Measurements from ENCODE around the gene C1GALT1C1L. TPM values are rescaled to one million over a fixed set of nuclear protein-coding genes. Genes with fewer than 3 reads are reported as not detected.
A peak's percentile ranks its signal among the peaks of the same experiment; 100 is the strongest.

C1GALT1C1L gene
- polyA plus RNA-seq (2011; rRNA removed) (5.4 and 5.9 TPM in 2 replicates), polyA plus RNA-seq (2017; fragmentation: RNase III; extraction: RNeasy Plus Mini Kit Qiagen cat#74134 plus additional on column Dnase treatment) (1.4 to 2.1 TPM (median 2.1 TPM) in 3 replicates), polyA minus RNA-seq (2011; rRNA and poly(A)+ RNA removed) (0.17 and 0.68 TPM in 2 replicates)
- polyA plus RNA-seq (2012; cell fraction: cytosol; rRNA removed) = 1.7 and 2.1 TPM in 2 replicates
- 0.77 and 1.2 TPM in 2 replicates for polyA plus RNA-seq (2012; cell fraction: nucleus; rRNA removed)

- ATAC-seq = peak; percentile 96
- H3K4me1 ChIP-seq = peaks cover 8% of the 10 kb centered on the region; the same call in 2 of the 3 replicates
- peak within 1 kb of the TSS; percentile 69 to 70 for H3K27ac ChIP-seq
- ChIA-PET POLR2A (interaction anchor here (0.6 to 1.4 kb wide), 5 partner anchors 9 to 171 kb away, joined by 3 to 4 read pairs (median 3); partner anchors contain the start of genes DYNC2LI1 and PLEKHH2), CTCF (interaction anchor here (1.0 to 1.2 kb wide), 3 partner anchors 9 to 64 kb away, joined by 3 to 4 read pairs (median 3); no protein-coding TSS in a partner anchor)
- peak within 1 kb of the TSS; percentile 83 for H3K4me2 ChIP-seq
- peak; percentile 43 to 64 for DNase-seq (ENCODE audit: low read depth in 1 of 2, low spot score in 1 of 2)
- H3K9me3 ChIP-seq = no peaks in the 10 kb centered on the region
- H3K4me3 ChIP-seq = peak within 1 kb of the TSS; percentile 55
- FAIRE-seq = no peak
- peak; percentile 47 for TF ChIP-seq POLR2A (IDR thresholded peaks at IDR 0.05; ENCODE audit: low read length)
- TF ChIP-seq SREBF2 (IDR thresholded peaks at IDR 0.05) = no peak
- 0 out of 5 replicates have a peak, but pooled peaks of 1 of the 2 experiments have one; percentile 14 for TF ChIP-seq RAD21 (conservative IDR thresholded peaks at IDR 0.05 in 1 of 2, IDR thresholded peaks at IDR 0.05 in 1 of 2)
- 0 out of 5 replicates have a peak, but pooled peaks of 1 of the 2 experiments have one; percentile 30 for TF ChIP-seq JUN (IDR thresholded peaks at IDR 0.05)
- peak; percentile 19; the same call in 1 of the 3 replicates for TF ChIP-seq SMC3 (IDR thresholded peaks at IDR 0.05)
- no peak for TF ChIP-seq CHD4 (IDR thresholded peaks at IDR 0.05; ENCODE audit: borderline replicate concordance)
- no peak for TF ChIP-seq CBX2 (IDR thresholded peaks at IDR 0.05; ENCODE audit: borderline replicate concordance, low read depth)
- peak; percentile 43; the same call in 1 of the 2 replicates for TF ChIP-seq E2F6 (IDR thresholded peaks at IDR 0.05; ENCODE audit: borderline replicate concordance, low read depth)
- no peak for TF ChIP-seq FOSB (CRISPR knock-in tag; IDR thresholded peaks at IDR 0.05)
- WGBS (ENCODE audit: missing lambda C conversion rate) = 19% methylated on average over 22 of the region's 27 CpGs
Observed at GRCh38 chr2:43676322-43677050, at the start of gene C1GALT1C1L. C1GALT1C1L (minus strand) TSS chr2:43676429; CDS start chr2:43676322, 107 bp downstream.

GRCh38 chr2:43725711-43726246 lies 49.5 kb upstream of the C1GALT1C1L start:
- TF ChIP-seq CBX2 (IDR thresholded peaks at IDR 0.05; ENCODE audit: borderline replicate concordance, low read depth) = no peak
- no peak overlapping the region for H3K4me3 ChIP-seq
- H3K4me2 ChIP-seq = no peak overlapping the region
- ChIA-PET POLR2A (no interaction called here), CTCF (interaction anchor here (1.1 to 1.4 kb wide), 2 partner anchors 22 to 152 kb away, joined by 3 to 4 read pairs; no protein-coding TSS in a partner anchor)
- H3K27ac ChIP-seq = no peak overlapping the region
- peaks cover 16% of the 10 kb centered on the region; the same call in 2 of the 3 replicates for H3K4me1 ChIP-seq
- FAIRE-seq = no peak
- no peak for DNase-seq (ENCODE audit: low read depth in 1 of 2, low spot score in 1 of 2)
- no peak for ATAC-seq
- 96% methylated on average over 3 of the region's 3 CpGs for WGBS (ENCODE audit: missing lambda C conversion rate)
- H3K9me3 ChIP-seq = no peaks in the 10 kb centered on the region

DNA sequence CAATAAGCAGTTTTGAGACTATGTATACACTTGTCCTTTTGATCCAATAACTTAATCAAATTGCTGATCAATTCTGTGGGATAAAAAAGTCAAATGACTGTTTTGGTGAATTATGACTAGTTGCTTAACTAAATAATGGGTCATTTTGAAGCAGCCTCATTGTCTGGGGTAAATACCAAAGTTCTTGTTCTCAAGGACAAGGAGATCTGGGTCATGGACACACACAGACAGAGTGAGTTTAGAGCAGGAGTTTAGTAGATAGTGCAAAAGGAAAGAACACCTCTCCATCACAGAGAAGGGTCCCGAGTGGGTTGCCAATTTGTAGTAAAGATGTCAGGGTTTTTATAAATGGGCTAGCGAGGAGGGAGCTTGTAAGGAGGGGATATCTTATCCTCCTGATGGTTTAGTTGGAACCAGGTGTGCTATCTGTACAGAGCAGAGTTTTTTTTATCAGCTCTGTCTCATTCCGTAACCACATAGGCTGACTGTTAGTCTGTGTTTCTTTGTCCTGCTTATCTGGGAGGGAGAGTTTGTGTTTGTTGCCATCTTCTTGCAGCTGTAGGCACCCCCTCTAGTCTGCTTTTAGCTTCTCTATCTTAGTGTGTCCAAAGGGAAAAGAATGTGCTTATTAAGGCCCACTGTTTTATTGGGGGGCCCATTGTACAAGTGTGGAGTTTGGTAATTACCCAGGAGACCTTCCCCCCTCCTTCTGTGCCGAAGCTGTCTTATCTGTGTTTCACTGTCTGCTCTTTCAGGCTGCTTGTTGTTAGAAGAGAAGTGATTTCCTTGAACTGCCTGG lies 48.7 kb upstream of the C1GALT1C1L start:
- Histone ChIP-seq H3K4me1 (peaks cover 16% of the 10 kb centered on the region; the same call in 2 of the 3 replicates), H3K9me3 (no peaks in the 10 kb centered on the region), H3K27ac (no peak overlapping the region), H3K4me2 (no peak overlapping the region), H3K4me3 (no peak overlapping the region)
- 84% methylated on average over 4 of the region's 4 CpGs for WGBS (ENCODE audit: missing lambda C conversion rate)
- no peak for TF ChIP-seq ZSCAN20 (CRISPR knock-in tag; IDR thresholded peaks at IDR 0.05)
- TF ChIP-seq, protein P1, sequence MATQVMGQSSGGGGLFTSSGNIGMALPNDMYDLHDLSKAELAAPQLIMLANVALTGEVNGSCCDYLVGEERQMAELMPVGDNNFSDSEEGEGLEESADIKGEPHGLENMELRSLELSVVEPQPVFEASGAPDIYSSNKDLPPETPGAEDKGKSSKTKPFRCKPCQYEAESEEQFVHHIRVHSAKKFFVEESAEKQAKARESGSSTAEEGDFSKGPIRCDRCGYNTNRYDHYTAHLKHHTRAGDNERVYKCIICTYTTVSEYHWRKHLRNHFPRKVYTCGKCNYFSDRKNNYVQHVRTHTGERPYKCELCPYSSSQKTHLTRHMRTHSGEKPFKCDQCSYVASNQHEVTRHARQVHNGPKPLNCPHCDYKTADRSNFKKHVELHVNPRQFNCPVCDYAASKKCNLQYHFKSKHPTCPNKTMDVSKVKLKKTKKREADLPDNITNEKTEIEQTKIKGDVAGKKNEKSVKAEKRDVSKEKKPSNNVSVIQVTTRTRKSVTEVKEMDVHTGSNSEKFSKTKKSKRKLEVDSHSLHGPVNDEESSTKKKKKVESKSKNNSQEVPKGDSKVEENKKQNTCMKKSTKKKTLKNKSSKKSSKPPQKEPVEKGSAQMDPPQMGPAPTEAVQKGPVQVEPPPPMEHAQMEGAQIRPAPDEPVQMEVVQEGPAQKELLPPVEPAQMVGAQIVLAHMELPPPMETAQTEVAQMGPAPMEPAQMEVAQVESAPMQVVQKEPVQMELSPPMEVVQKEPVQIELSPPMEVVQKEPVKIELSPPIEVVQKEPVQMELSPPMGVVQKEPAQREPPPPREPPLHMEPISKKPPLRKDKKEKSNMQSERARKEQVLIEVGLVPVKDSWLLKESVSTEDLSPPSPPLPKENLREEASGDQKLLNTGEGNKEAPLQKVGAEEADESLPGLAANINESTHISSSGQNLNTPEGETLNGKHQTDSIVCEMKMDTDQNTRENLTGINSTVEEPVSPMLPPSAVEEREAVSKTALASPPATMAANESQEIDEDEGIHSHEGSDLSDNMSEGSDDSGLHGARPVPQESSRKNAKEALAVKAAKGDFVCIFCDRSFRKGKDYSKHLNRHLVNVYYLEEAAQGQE (IDR thresholded peaks at IDR 0.05) = no peak
- TF ChIP-seq KDM5A (IDR thresholded peaks at IDR 0.05) = no peak
- no peak for TF ChIP-seq TP53 (CRISPR knock-in tag; IDR thresholded peaks at IDR 0.05)
- no peak for TF ChIP-seq NR3C1 (IDR thresholded peaks at IDR 0.05)
- no peak for TF ChIP-seq E2F6 (IDR thresholded peaks at IDR 0.05; ENCODE audit: borderline replicate concordance, low read depth)
- TF ChIP-seq KDM1A (IDR thresholded peaks at IDR 0.05; ENCODE audit: low read depth) = no peak
- no peak for TF ChIP-seq FOSL2 (IDR thresholded peaks at IDR 0.05)
- TF ChIP-seq FOSL2 (CRISPR knock-in tag; IDR thresholded peaks at IDR 0.05) = no peak
- TF ChIP-seq HDAC2 (IDR thresholded peaks at IDR 0.05) = no peak
- no peak for TF ChIP-seq POLR2AphosphoS2 (conservative IDR thresholded peaks at IDR 0.05; ENCODE audit: low read length)
- no peak for TF ChIP-seq TFCP2L1 (CRISPR knock-in tag; IDR thresholded peaks at IDR 0.05)
- no peak for TF ChIP-seq SREBF2 (IDR thresholded peaks at IDR 0.05)
- CTCF ChIA-PET = interaction anchor here (0.8 to 1.4 kb wide), 3 partner anchors 22 to 153 kb away, joined by 3 to 4 read pairs (median 4); no protein-coding TSS in a partner anchor
- no peak for FAIRE-seq
- no peak for DNase-seq (ENCODE audit: low read depth in 1 of 2, low spot score in 1 of 2)
- POLR2A ChIA-PET = no interaction called here
- ATAC-seq = peak in 1 of 2 experiments; percentile 56; a peak in 3 of 6 replicates
